NCI-H69 (cell line): ENCODE results near the gene GSS.
A peak's percentile ranks its signal among the peaks of the same experiment; 100 is the strongest.

Experiments used
- DNase-seq: peaks from one replicate; lab custom pipeline; 2025; lab: John Stamatoyannopoulos, UW

GSS gene

DNA sequence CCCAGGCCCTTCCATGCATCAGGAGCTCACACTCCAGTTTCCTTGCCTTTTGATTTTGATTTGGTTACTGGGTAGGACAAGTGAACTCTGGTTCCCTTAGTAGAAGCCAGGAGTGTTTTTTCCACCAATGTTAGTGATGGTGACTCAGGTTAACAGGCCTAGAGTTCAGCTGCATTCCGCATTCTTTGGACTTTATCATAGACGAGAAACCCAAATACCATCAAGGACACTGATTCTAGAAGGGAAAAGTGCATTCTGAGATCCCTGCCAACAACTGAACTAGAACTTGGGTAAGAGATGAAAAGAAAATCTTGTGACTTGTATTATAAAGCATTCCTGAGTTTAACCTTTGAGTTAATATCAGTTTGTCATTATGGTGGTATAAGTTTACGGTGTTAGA, 8.9 kb downstream of the GSS start:
- DNase-seq = no peak

GRCh38 chr20:34945315-34946077, 10.1 kb downstream of the GSS start:
- DNase-seq = no peak

GRCh38 chr20:34943808-34944567, 11.6 kb downstream of the GSS start:
- peak; percentile 50 for DNase-seq

GRCh38 chr20:34942301-34942700, 13.3 kb downstream of the GSS start:
- DNase-seq = no peak

GRCh38 chr20:34941226-34941625, 14.4 kb downstream of the GSS start:
- no peak for DNase-seq

DNA sequence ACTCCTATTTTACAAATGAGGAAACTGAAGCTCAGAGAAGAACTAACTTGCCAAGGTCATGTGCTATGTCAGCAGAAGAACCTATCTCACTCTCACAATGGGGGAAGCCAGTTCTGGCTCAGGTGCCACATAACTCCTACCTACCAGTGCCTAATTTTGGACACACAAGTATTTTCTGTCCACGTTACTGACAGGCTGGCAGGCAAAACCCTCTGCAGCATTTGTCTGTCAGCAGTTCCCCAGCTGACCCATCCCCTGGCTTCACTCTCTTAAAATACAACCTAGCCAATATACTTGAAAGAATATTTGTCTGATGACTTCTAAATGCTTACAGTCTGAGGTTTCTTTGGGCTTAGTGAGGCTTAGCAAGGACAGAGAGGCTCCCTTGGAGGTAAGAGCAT, 15.5 kb downstream of the GSS start:
- no peak for DNase-seq

- peak; percentile 92 for DNase-seq
Observed at GRCh38 chr20:34938466-34939163, 17.0 kb downstream of the GSS start.

DNA sequence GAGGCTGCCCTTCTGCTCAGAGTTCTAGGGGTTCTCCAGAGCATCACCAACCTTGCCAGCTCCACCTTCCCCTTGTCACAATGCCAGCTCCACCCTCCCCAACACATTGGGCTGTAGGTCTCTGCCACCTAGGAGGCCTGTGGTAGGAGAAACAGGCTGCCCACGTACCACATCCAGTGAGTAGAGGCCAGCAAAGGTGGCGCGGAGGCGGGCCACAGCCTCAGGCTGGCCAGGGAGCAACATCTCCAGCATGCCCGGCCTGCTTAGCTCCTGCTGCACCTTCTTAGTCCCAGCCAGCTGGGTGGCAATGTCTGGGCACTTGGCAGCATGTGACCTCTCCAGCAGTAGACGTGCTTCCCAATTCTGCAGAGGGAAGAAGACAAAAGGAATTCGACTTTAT, 23.8 kb downstream of the GSS start:
- DNase-seq = no peak

- no peak for DNase-seq
Observed at GRCh38 chr20:34928411-34928810, 27.2 kb downstream of the GSS start.

- peak; percentile 25 for DNase-seq
Observed at GRCh38 chr20:34927736-34928135, 27.9 kb downstream of the GSS start.

DNA sequence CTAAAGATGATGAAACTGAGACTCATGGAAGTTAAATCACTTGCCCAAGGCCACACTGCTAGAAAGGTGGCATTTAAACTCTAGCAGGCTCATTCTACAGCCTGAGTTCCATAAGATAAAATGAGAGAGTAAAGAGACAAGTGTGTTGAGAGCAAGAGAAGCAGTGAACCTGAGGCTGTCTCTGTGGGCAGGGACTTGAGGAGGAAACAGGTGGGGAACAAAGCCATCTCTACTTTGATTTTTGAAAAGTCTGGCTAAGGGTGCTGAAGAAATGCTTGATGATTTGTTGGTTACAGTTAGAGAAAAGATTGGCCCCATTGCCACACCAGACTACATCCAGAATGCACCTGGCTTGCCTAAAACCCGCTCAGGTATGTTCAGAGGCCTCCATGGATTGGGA, 29.0 kb downstream of the GSS start:
- DNase-seq = no peak

- DNase-seq = no peak
Observed at GRCh38 chr20:34925981-34926380, 29.6 kb downstream of the GSS start.

DNA sequence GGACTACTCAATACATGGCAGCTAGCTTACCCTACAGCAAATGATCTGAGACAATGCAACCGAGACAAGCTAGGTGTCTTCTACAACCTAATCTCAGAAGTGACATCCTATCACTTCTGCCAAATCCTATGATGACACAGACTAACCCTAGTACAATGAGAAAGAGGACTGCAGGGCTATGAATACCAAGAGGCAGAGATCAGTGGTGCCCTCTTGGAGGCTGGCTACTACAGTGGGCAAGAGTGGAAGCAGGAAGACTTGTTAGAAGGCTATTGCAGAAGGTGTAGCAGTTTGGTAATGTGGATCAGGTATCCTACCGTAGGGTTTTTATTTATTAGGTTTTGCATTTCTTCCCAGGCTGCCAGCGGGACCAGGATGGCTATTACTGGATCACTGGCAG, 30.3 kb downstream of the GSS start:
- no peak for DNase-seq

DNA sequence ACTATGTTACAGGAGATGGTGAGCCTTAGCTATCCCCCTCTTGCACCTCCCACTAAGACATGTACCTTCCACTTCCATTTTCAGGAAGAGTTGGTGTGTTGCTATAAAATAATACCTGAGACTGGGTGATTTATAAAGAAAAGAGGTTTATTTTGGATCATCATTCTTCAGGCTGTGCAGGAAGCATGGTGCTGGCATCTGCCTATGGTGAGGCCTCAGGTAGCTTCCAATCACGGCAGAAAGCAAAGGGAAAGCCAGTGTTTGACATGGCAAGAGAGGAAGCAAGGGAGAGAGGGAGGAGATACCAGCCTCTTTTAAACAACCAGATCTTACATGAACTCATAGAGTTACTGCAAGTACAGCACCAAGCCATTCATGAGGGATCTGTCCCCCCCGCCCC, 32.2 kb downstream of the GSS start:
- DNase-seq = no peak

GRCh38 chr20:34922654-34923381, 32.8 kb downstream of the GSS start:
- no peak for DNase-seq

DNA sequence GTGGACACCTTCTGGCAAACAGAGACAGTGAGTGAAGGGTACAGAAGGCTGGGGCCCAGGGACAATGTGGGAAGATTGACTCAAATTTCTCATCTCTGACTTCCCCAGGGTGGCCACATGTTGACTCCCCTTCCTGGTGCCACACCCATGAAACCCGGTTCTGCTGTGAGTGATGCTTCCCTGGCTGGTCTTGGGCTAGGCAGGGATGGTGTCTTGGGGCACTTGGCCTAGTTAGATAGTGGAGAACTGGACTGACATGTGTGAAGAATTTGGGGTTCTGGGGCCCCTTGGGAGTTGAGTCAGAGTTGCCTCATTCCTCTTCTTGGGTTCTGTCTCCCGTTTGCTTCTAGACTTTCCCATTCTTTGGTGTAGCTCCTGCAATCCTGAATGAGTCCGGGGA, 34.2 kb downstream of the GSS start:
- no peak for DNase-seq

DNA sequence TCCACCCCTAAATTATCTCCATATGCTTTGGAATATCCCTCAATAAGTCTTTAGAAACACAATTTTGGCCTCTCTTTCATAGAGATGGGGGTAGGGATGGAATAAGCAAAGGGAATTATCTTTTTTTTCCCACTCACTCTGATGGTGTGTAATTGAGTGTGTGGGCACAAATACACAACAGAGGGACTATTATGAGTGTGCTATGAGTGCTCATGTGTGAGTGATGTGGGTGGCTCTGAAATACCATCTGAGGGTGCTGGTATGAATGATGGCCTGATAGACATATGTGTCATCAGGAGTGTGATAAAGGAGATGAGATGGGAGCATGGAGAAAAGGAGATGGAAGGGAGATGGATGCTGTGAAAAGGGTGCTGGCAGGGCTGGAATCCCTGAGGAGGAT, 35.6 kb downstream of the GSS start:
- DNase-seq = no peak

DNA sequence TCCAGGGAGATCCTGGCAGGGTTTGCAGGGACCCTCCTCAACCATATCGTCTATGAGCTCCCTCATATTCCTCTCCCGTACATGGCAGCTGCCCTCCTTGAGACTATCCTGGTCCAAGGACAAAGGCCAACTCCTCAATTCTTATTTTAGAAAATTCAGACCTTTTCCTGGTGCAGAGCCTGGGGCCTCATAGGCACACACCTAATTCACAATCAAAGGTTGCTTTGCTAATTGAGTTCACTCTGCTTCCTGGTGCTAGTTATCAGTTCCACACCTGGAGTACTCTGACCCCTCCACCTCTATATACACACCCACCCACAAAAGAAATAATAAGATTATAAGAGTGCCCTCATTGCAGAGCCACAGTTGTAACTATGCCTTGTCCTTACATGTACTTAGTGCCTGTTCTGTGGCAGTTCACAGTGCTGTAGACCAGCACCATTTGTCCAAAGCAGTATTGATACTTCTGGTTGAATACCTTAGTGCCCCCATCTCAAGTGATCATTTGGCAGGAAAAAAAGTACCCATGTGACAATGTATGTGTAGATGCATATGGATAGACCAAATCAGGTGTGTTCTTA, 38.7 kb downstream of the GSS start:
- DNase-seq = peak; percentile 22

- DNase-seq = no peak
Observed at GRCh38 chr20:34915749-34916455, 39.7 kb downstream of the GSS start.

GRCh38 chr20:34915131-34915530, 40.5 kb downstream of the GSS start:
- DNase-seq = no peak
